ENCODE results near the gene SORCS2.

The SORCS2 gene

DNA sequence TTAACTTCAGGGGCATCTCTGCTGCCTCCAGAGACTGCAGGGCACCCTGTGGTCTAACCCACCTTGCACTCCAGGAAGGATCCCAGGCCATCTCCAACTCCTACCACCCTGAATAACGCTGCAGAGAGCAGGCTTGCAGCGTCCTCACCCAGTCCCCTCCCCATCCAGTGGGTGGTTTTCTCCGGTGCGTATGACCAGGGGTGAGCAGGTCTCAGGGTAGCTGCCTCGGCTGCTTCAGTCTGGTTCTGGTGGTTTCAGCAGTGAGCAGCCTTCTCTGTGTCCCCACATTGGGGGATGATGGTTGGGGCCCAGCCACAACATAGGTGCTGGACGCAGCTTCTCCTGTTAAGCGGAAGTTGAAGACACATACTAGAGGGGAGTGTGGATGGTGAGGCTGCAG is 38.6 kb upstream of the SORCS2 start:
- no peak overlapping the region for H3K4me3 ChIP-seq (ENCODE audit: low read depth, low read length)
- POLR2A ChIA-PET: no interaction called here
- TF ChIP-seq, protein P1, sequence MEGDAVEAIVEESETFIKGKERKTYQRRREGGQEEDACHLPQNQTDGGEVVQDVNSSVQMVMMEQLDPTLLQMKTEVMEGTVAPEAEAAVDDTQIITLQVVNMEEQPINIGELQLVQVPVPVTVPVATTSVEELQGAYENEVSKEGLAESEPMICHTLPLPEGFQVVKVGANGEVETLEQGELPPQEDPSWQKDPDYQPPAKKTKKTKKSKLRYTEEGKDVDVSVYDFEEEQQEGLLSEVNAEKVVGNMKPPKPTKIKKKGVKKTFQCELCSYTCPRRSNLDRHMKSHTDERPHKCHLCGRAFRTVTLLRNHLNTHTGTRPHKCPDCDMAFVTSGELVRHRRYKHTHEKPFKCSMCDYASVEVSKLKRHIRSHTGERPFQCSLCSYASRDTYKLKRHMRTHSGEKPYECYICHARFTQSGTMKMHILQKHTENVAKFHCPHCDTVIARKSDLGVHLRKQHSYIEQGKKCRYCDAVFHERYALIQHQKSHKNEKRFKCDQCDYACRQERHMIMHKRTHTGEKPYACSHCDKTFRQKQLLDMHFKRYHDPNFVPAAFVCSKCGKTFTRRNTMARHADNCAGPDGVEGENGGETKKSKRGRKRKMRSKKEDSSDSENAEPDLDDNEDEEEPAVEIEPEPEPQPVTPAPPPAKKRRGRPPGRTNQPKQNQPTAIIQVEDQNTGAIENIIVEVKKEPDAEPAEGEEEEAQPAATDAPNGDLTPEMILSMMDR (IDR thresholded peaks at IDR 0.05; ENCODE audit: insufficient read depth, low read length, missing control alignments): no peak
- CTCF ChIA-PET: no interaction called here
- DNase-seq (ENCODE audit: low read depth, low spot score): no peak

DNA sequence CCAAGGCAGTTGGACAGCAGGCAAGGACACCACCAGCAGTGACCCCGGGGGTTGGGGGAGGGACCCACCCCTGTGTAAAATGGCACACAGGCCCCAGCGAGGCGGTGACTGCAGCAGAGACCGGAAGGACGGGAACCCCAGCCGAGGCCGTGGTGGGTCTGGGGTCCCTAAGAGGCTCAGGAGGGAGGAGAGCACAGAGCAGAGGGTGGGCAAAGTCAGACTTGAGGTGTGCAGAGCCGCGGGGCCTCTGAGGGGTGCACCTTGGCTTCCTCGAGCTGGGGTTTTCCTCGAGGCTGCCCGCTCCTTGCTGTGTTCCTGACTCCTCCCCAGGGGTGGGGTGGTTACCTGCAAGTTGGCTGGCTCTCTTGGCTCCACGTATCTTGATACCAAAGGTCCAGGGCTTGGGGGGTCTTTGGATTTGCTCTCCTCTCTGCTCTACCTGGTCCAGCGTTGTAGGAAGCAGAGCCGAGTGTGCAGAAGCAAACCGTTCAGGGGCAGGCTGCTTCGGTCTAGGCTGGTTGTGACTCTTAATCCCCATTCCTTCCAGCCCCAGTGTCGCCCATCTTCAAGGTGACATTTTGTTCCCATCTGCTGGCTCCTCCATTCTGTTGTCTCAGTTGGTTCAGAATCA is 37.9 kb upstream of the SORCS2 start:
- H3K4me3 ChIP-seq (ENCODE audit: low read depth, low read length): no peak overlapping the region
- no peak for DNase-seq (ENCODE audit: low read depth, low spot score)
- TF ChIP-seq, protein P1 (IDR thresholded peaks at IDR 0.05; ENCODE audit: insufficient read depth, low read length, missing control alignments): no peak
- ChIA-PET CTCF (no interaction called here), POLR2A (no interaction called here)

DNA sequence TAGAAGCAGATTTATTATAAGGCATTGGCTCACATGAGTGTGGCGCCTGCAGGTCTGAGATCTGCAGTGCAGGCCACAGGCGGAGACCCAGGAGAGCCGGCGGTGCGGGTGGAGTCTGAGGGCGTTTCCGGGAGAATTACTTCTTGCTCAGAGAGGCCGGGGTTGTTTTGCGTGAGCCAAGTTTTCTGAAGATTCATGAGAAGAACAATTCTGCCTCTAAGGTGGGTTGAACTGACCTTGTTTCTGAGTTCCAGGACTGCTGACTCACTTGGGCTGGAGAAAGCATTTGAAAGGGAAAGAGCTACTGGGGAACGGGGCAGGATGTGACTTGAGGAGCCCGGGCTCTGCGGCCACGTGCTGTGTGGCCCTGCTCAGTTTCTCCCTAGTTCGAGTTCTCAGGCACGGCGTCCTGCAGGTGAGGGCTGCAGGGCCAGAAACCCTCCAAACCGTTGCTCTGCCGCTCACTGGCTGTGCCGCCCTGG is 36.7 kb upstream of the SORCS2 start:
- CTCF ChIA-PET: interaction anchor here (1.0 kb wide), 1 partner anchor 36 kb away, joined by 3 read pairs; the partner anchor contains the start of gene SORCS2
- TF ChIP-seq, protein P1 (IDR thresholded peaks at IDR 0.05; ENCODE audit: insufficient read depth, low read length, missing control alignments): no peak
- DNase-seq (ENCODE audit: low read depth, low spot score): no peak

DNA sequence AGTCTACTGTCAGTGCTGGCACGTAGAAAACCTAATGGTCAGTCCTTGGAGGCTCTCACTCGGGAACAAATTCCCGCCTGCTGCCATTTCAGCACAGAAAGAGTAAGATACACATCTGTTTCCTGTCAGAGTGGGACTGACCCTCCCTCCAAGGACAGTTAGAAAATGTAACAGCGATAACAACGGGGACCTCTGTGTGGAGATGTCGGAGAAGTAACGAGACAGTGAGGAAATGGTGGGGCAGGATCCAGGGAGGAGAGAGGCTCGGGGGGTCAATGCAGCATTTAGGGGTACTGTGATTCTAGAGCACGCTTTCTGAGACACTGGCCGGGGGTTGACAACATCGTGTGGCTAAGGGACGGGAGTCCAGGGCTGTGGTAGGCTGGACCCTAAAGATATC is 36.0 kb upstream of the SORCS2 start:
- H3K4me3 ChIP-seq (ENCODE audit: low read depth, low read length): no peak overlapping the region
- DNase-seq (ENCODE audit: low read depth, low spot score): no peak
- POLR2A ChIA-PET: no interaction called here
- CTCF ChIA-PET: interaction anchor here (0.8 to 1.8 kb wide), 8 partner anchors 11 to 140 kb away, joined by 3 to 7 read pairs (median 4); partner anchors contain the start of gene SORCS2
- TF ChIP-seq, protein P1 (IDR thresholded peaks at IDR 0.05; ENCODE audit: insufficient read depth, low read length, missing control alignments): no peak

More for the DNA sequence above, 36.7 kb upstream of the SORCS2 start:
- POLR2A ChIA-PET: no interaction called here
- no peak overlapping the region for H3K4me3 ChIP-seq (ENCODE audit: low read depth, low read length)

DNA sequence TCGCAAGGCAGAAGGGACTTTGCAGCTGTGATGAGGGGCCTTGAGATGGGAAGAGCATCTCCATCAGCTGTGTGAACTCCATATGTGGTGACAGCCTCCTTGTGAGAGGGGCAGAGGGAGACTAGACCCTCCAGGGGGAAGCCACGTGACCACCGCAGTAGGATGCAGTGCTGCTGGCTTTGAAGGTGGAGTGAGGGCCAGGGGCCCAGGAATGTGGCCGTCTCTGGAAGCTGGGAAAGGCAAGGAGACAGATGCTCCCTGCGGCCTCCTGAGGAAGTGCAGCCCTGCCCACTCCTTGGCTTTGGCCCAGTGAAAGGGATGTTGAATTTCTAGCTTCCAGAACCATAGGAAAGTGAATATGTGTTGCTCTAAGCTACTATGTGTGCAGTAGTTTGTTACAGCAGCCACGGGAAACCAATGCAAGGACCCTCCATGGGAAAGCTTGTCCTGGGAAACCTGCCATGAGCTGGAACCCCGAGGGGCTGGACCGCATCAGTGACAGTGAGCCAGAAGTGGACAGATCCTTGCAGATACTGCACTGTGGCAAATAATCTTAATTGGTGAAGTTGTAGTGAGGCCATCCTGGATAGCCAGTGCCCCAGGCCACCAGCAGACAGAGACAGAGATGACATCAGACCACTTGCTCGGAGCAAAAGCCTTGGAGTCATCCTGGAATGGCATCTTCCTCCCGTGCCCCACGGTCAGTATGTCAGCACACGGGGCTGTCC is 35.4 kb upstream of the SORCS2 start:
- ChIA-PET POLR2A (no interaction called here), CTCF (interaction anchor here (0.8 to 1.8 kb wide), 11 partner anchors 10 to 139 kb away, joined by 3 to 7 read pairs (median 3); partner anchors contain the start of gene SORCS2)
- H3K4me3 ChIP-seq (ENCODE audit: low read depth, low read length): no peak overlapping the region
- TF ChIP-seq, protein P1 (IDR thresholded peaks at IDR 0.05; ENCODE audit: insufficient read depth, low read length, missing control alignments): peak; percentile 77
- no peak for DNase-seq (ENCODE audit: low read depth, low spot score)

DNA sequence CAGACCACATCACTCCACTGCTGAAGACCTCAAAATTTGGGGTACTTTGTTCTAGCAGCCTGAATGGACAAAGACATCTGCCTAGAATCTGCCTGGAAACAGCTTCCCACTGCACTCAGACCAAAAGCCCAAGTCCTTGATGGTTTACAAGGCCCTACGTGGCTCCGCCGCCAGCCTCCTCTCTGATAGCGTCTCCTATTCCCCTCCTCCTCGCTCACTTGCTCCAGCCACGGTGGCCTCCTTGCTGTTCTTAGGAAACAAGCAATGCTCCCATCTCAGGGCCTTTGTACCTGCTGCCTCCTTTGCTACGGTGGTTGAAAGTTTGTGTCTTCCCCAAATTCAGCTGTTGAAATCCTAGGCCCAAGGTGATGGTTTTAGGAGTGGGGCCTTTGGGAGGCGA is 34.7 kb upstream of the SORCS2 start:
- no peak for DNase-seq (ENCODE audit: low read depth, low spot score)
- no peak overlapping the region for H3K4me3 ChIP-seq (ENCODE audit: low read depth, low read length)
- POLR2A ChIA-PET: no interaction called here
- CTCF ChIA-PET: interaction anchor here (0.9 to 1.8 kb wide), 9 partner anchors 9 to 138 kb away, joined by 3 to 7 read pairs (median 3); partner anchors contain the start of gene SORCS2
- TF ChIP-seq, protein P1 (IDR thresholded peaks at IDR 0.05; ENCODE audit: insufficient read depth, low read length, missing control alignments): no peak
